HG02642 (cell line): ENCODE measurements around the gene NEDD4.
"Not testable (repeated sequence)": the region's sequence is repeated elsewhere in the genome, so short reads cannot be mapped to it uniquely, and the experiment has no call there.

Experiments
- ATAC-seq: cut with Tn5 transposase; IDR thresholded peaks from one replicate; pipeline ENCODE4 v1.9.1; 2021; ENCODE audit warnings: mild to moderate bottlenecking; ENCODE audit not compliant: unreplicated experiment, poor library complexity

Gene NEDD4

DNA sequence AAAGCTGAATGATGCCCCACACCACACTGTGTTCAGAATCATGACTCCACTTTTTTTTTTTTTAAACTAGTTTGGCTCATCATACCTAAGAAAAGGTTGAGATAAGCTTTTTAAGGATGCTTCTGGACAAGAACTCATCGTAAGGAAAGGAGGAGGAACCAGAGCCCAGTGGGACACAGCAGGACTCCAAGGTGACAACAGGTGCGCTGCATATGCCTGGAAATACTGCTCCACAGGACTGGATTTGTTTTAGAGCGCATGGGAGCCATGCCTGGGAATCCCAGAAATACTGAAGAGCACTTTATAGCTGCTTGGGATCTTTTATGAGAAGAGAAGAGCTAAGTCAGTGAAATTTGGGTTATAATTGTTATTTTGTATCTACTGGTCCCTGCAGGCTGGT is 93.4 kb downstream of the NEDD4 start:
- no peak for ATAC-seq

GRCh38 chr15:55899537-55899936 is 93.9 kb downstream of the NEDD4 start:
- ATAC-seq: no peak

DNA sequence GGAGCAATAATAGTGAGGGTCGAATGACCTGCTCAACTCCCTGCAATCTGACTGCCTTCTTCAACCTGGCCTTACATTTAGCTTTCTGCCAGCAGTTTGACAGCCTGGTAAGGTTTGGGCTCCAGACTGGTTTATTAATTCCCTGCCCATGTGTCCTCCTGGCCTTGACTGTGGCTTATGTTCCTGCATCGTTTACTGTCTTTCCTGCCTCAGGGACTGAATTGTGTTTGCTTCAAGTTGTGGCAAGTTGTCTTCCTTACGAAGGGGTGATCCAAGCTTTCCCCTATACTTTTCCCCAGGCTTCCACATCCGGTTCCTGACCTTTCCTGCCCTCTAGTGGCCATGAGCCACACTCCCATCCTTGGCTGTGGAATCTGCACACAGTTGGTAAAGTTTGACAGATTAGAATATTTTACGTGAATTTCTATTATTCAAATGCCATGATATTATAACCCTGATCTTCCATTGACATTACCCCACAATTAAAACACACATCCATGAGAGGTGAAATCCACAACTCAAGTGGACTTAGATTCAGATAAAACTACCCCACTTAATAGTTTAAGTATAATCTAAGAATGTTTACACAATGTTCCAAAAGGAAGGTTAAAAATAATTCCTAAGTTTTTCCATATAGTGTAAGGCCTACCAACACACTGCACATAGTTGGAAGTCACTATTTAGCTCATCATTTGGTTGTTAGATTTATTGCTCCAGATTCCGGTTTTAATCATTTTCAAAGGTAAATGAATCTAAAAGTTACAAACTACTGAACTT is 95.7 kb downstream of the NEDD4 start:
- ATAC-seq: no peak

- no peak for ATAC-seq
These were observed 98.9 kb downstream of the NEDD4 start for GRCh38 chr15:55894399-55894965.

DNA sequence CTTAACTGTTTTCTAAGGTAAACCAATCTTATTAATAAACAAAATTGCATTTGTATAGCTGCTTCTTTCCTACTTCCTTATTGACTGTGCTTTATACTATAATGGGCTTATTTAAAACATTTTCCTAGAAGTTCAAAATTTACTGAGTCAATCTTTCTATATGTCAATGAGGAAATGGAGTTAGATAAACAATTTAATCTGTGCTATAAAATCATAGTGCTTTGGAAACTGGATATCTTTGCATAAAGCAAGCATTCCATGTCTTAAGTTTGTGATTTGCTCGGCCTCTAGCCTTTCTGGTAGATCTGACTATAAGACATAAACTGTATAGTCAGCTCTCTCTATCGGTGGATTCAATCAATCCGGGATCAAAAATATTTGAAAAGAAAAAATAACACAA is 99.6 kb downstream of the NEDD4 start:
- ATAC-seq: no peak

DNA sequence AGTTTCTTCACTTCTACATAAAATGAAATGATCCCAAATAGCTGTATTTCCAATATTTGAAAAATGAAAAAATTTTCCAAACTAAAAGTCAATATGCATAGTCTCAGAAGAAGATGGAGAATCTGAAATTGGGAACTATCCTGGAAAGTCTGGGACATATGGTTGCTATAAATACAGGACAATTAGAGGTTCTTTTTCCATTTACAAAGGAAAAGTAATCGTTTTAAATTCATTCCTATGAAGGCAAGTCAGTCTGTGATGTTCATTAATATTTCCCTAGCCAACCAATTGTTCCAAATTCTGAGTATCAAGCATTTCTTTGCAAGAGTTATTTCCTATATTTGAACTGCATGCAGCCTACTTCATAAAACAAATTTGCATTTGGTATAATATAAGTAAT is 102.2 kb downstream of the NEDD4 start:
- ATAC-seq: no peak

- ATAC-seq: no peak
These were observed 109.2 kb downstream of the NEDD4 start for GRCh38 chr15:55884223-55884622.

- no peak for ATAC-seq
These were observed 114.2 kb downstream of the NEDD4 start for GRCh38 chr15:55879181-55879580.

DNA sequence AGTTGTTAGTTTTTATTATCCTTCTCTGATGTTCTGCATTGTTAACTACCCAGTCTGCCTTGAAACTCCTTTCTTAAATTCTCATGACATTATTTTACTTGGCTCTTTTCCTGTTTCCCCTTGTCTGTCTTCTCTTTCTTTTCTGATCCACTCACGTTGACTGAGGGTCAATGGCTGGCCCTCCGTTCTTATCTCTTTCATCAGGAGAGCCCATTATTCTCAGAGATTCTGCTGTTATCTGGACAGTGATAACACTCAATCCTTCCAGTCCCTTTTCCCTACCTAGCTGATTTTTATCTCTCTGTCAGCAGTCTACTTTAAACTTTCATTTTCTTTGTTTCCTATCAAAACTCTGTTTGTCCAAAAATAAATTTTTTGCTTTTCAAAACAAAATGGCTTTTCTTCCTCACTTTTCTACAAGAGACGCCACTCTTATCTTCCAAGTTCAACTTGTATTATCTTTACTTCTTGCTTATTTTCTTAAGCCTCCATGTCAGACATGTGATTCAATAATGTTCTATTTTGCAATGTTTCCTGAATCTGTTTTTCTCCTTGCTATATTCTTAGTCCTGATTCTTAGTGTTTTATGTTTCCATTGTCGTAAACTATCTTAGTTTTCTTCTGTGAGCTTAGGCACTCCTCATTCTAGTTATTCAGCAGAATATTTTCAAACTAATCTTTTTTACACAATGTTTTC is 120.2 kb downstream of the NEDD4 start:
- no peak for ATAC-seq

- no peak for ATAC-seq
These were observed 120.9 kb downstream of the NEDD4 start for GRCh38 chr15:55872471-55872870.

GRCh38 chr15:55869660-55870059 is 123.8 kb downstream of the NEDD4 start:
- no peak for ATAC-seq

- no peak for ATAC-seq
These were observed 124.7 kb downstream of the NEDD4 start for GRCh38 chr15:55868707-55869106.

GRCh38 chr15:55868291-55868690 is 125.1 kb downstream of the NEDD4 start:
- ATAC-seq: not testable (repeated sequence)

DNA sequence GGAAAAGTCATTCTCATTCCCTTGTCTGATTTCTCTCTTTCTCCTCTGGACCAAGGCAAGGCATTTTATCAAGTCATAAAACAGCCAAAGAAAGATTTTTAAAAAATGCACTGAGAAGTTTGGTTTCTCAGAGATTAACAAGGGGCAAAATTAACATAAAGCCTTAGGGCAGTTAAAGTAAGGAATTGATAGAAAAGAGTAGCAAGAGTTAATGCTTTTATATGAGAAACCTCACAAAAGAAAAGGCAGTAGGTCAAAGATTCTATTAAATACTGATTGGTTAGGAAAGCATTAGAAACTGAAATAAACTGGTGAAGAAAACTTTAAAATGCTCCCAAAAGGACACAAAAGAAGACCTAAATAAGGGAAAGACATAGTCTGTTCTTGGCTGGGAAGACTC is 129.5 kb downstream of the NEDD4 start:
- no peak for ATAC-seq

DNA sequence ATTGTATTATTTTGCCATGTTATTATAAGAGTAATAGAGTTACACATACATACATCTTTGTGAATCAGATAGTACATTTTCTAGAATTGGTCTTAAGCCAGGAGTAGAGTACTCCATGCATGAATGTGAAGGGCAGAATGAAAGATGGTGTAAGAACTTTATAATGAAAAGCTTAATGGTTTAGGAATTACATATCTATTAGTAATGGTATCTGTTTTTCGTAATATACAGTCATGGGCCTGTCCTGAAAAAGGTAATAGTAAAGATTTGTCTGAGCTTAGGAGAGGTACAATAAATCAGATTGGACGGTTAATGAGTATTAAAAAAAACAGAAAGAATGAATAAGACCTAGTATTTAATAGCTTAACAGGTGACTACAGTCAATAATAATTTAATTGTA is 132.3 kb downstream of the NEDD4 start:
- no peak for ATAC-seq

- ATAC-seq: no peak
These were observed 132.9 kb downstream of the NEDD4 start for GRCh38 chr15:55860468-55860867.

DNA sequence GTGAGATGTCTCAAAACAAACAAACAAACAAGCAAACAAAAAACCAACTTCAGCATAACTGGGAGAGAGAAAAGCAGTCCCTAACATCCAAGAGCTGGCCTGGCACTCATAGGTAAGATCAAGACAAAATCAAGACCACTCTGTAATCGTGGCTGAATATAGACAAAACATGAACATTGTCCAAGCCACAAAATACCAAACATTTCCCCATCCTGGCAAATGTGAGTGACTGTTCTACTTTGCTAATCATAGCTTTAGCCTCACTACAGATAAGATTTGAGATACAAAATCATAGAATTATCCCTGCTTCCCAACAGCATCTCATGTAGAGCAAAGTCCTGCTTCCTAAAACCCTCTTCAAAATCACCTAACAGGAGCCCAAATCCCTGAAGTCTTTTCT is 133.7 kb downstream of the NEDD4 start:
- ATAC-seq: no peak

DNA sequence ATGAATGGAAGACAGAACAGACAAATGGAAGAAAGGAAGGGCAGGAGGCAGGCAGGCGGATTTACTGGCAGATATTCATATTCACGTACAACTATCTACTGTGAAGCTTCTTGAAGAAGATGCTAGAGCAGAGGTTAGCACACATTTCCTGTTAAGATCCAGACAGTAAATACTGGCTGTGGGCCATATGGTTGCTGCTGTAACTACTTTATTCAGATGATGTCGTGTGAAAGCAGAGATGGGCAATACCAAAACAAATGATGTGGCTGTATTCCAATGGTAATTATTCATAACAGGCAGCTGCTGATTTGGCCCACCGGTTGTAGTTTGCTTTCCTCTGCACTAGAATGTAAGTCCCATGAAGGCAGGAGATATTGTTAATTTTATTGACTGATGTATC is 134.8 kb downstream of the NEDD4 start:
- no peak for ATAC-seq

DNA sequence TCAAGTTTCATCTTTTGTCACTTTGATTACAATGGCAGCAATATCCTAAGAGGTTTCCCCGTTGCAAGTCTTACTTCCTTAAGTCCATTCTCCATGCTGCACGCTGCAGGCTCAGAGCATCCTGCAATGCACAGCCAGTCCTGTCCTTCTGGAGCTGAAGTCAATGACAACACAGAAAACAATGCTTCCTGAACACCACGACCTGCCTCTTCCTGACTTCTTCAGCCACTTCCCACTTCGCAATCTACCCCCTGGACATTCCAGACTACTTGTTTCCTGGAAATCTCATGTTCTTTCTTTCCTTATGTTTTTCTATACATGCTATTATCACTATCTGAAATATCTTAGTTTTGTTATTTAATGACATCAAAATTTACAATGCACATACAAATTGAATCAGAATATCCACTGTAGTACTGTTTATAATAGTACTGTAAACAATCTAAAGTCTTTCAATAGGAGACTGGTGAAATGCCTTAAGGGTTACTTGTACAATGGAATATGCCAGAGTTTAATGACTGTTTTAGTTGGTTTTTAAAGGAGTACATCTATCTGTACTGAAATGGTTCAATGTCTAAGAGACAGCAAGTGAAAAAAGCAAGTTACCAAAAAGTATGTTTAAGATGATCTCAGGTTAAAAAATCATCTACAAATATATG is 136.8 kb downstream of the NEDD4 start:
- no peak for ATAC-seq

DNA sequence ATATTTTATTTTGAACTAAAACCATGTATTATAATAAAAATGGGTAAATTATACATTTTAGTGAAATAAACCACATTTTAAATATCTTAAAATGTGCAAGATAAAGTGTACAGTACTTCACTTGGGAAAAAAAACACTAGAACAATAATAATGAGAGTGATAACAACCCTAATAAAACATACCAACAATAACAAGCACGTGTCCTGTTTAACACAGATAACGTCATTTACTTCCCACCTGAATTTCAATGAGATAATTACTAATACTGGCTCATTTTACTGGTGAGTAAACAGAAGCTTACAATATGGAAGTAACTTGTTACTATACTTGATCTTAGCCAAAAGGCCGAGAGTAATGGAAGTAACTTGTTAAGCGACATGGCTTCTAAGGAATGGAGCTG is 140.3 kb downstream of the NEDD4 start:
- ATAC-seq: no peak

DNA sequence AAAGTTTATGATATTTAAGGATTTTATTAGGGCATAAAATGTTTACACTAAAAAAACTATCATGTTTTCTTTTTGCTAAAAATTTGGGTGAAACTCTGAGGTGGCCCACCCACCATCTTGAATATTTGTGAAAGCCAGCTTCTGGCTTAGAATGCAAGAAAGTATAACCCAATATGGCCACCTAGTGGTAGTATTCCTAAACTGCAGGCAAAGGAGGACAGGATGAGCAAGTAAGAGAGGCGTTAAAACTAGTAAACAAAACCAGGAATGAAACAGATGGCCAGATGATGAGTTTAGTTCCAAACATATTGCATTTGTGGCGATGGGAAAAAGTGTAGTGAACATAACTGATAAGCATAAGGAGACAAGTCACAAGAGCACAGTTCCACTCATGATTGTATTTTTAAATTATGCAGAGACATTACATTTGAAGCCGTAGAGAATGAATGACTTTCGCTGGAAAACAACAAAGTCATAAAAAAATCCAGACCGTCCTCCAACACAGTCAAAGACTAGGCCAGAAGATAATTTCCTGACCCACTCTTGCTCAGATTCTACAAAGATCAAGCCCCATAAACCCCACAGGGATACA is 147.2 kb downstream of the NEDD4 start:
- peak; percentile 79 for ATAC-seq
